ENCODE data around the gene CHCT1.

GRCh38 chr17:60464343-60464742 is 42.1 kb downstream of the CHCT1 start:
- TF ChIP-seq MXI1 (IDR thresholded peaks at IDR 0.05; ENCODE audit: low read depth, low read length) (no peak), EP300 (IDR thresholded peaks at IDR 0.05; ENCODE audit: borderline replicate concordance in 1 of 2, low read depth in 1 of 2, low read length in 1 of 2) (no peak), POLR2AphosphoS5 (IDR thresholded peaks at IDR 0.05; ENCODE audit: low read depth, low read length) (no peak), RFX5 (IDR thresholded peaks at IDR 0.05; ENCODE audit: low read length) (no peak), TAF1 (IDR thresholded peaks at IDR 0.05; ENCODE audit: borderline replicate concordance, low read depth, low read length) (no peak)
- TF ChIP-seq, protein P1, sequence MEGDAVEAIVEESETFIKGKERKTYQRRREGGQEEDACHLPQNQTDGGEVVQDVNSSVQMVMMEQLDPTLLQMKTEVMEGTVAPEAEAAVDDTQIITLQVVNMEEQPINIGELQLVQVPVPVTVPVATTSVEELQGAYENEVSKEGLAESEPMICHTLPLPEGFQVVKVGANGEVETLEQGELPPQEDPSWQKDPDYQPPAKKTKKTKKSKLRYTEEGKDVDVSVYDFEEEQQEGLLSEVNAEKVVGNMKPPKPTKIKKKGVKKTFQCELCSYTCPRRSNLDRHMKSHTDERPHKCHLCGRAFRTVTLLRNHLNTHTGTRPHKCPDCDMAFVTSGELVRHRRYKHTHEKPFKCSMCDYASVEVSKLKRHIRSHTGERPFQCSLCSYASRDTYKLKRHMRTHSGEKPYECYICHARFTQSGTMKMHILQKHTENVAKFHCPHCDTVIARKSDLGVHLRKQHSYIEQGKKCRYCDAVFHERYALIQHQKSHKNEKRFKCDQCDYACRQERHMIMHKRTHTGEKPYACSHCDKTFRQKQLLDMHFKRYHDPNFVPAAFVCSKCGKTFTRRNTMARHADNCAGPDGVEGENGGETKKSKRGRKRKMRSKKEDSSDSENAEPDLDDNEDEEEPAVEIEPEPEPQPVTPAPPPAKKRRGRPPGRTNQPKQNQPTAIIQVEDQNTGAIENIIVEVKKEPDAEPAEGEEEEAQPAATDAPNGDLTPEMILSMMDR (IDR thresholded peaks at IDR 0.05): no peak
- TF ChIP-seq, protein P2, sequence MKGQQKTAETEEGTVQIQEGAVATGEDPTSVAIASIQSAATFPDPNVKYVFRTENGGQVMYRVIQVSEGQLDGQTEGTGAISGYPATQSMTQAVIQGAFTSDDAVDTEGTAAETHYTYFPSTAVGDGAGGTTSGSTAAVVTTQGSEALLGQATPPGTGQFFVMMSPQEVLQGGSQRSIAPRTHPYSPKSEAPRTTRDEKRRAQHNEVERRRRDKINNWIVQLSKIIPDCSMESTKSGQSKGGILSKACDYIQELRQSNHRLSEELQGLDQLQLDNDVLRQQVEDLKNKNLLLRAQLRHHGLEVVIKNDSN (IDR thresholded peaks at IDR 0.05; ENCODE audit: borderline replicate concordance, low read depth): no peak
